GM19025 (cell line): ENCODE measurements around the gene LMO1.

Experiments used
- ATAC-seq: cut with Tn5 transposase; IDR thresholded peaks from one replicate; pipeline ENCODE4 v1.9.1; 2021; ENCODE audit warnings: mild to moderate bottlenecking, low read depth, moderate library complexity; ENCODE audit not compliant: unreplicated experiment

Gene LMO1

GRCh38 chr11:8266246-8267241 lies 2.9 kb upstream of the LMO1 start:
- no peak for ATAC-seq

GRCh38 chr11:8265681-8266241 lies 2.1 kb upstream of the LMO1 start:
- no peak for ATAC-seq

- ATAC-seq: no peak
Observed at GRCh38 chr11:8263109-8263768, 439 bp downstream of the LMO1 start.

GRCh38 chr11:8262552-8263108 lies 1.0 kb downstream of the LMO1 start:
- ATAC-seq: no peak

GRCh38 chr11:8261921-8262551 lies 1.6 kb downstream of the LMO1 start:
- no peak for ATAC-seq

GRCh38 chr11:8261291-8261690 lies 2.4 kb downstream of the LMO1 start:
- no peak for ATAC-seq

- no peak for ATAC-seq
Observed at GRCh38 chr11:8260202-8260966, 3.3 kb downstream of the LMO1 start.

GRCh38 chr11:8259306-8259959 lies 4.2 kb downstream of the LMO1 start:
- no peak for ATAC-seq

GRCh38 chr11:8258784-8259183 lies 4.9 kb downstream of the LMO1 start:
- ATAC-seq: no peak

GRCh38 chr11:8258289-8258688 lies 5.4 kb downstream of the LMO1 start:
- ATAC-seq: no peak

- no peak for ATAC-seq
Observed at GRCh38 chr11:8257003-8257664, 6.5 kb downstream of the LMO1 start.

GRCh38 chr11:8256271-8257002 lies 7.2 kb downstream of the LMO1 start:
- ATAC-seq: no peak

- ATAC-seq: no peak
Observed at GRCh38 chr11:8253566-8253965, 10.1 kb downstream of the LMO1 start.

GRCh38 chr11:8252946-8253345 lies 10.7 kb downstream of the LMO1 start:
- ATAC-seq: no peak

GRCh38 chr11:8252388-8252787 lies 11.3 kb downstream of the LMO1 start:
- ATAC-seq: no peak

- ATAC-seq: no peak
Observed at GRCh38 chr11:8251616-8252295, 11.9 kb downstream of the LMO1 start.

GRCh38 chr11:8250981-8251615 lies 12.6 kb downstream of the LMO1 start:
- no peak for ATAC-seq
